ENCODE results near the gene CDC42EP4. TPM values are rescaled to one million over a fixed set of nuclear protein-coding genes. Genes with fewer than 3 reads are reported as not detected.

The CDC42EP4 gene
- total and polyA plus RNA-seq, 10 of the 15 experiments (the other 5 are each of a cell fraction or from before 2014, with no cell fraction given): 0.05 to 7.1 (median 2.7) TPM

DNA sequence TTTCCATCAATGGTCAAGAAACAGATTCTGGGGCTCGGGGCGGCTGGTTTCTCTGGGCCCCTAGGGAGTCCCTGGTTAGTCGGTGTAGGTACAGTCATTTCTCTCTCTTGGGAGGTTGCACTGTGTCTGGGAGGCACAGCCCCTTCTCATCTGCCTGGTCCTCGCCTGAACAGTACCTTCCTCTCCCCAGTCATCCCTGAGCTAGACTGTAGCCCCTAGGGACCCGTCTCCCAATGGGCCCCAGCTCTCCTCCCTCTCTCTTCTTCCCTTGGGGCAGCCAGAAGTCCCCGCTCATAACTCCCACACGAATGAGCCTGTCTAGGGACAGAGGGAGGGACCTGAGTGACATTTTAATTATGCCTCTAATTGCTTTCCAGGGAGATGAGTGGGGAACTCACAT, 29.9 kb downstream of the CDC42EP4 start:
- H3K36me3 ChIP-seq (ENCODE audit: control insufficient read depth in 2 of 2, insufficient read depth in 2 of 2, low read length in 1 of 2): peaks cover 3 to 10% of the 10 kb centered on the region in 2 experiments; a peak in 2 of 4 replicates
- H3K4me1 ChIP-seq (ENCODE audit: control insufficient read depth, insufficient read depth, low read length): peaks cover 17% of the 10 kb centered on the region
- H4K20me1 ChIP-seq (ENCODE audit: control insufficient read depth, insufficient read depth): no peaks in the 10 kb centered on the region
- ChIA-PET POLR2A (interaction anchor here (0.5 to 3.1 kb wide), 8 partner anchors 9 to 125 kb away, joined by 3 to 20 read pairs (median 9); partner anchors contain the start of gene CDC42EP4), SMC1A (ENCODE audit: uncharacterized antibody, unreplicated experiment) (interaction anchor here (0.8 to 5.6 kb wide), 16 partner anchors 9 to 88 kb away, joined by 3 to 29 read pairs (median 4); partner anchors contain the start of gene CDC42EP4), CTCF (interaction anchor here (0.7 to 2.4 kb wide), 9 partner anchors 9 to 556 kb away, joined by 3 to 9 read pairs (median 6); no protein-coding TSS in a partner anchor), RAD21 (ENCODE audit: unreplicated experiment) (interaction anchor here (0.6 to 3.7 kb wide), 13 partner anchors 9 to 554 kb away, joined by 3 to 27 read pairs (median 5); partner anchors contain the start of genes CDC42EP4 and COG1)
- in situ Hi-C loops (cut with MboI): no loop called here
- no TSS peak for BruUV-seq (replicated peaks)
- WGBS (ENCODE audit: insufficient coverage, insufficient replicate concordance, low lambda C conversion rate, missing lambda C conversion rate): 1% methylated on average over 7 of the region's 7 CpGs
- no peak overlapping the region for H3K9ac ChIP-seq (ENCODE audit: control insufficient read depth, insufficient read depth, low read length)
- no peaks in the 10 kb centered on the region for H3K27me3 ChIP-seq (replicated peaks in 1 of 2; ENCODE audit: control insufficient read depth in 2 of 2, insufficient read depth in 2 of 2, low read length in 1 of 2)
- peak; percentile 76 for DNase-seq (ENCODE audit: low read depth, low spot score)
- no peaks in the 10 kb centered on the region for H3K9me3 ChIP-seq (replicated peaks; ENCODE audit: control insufficient read depth, insufficient read depth, low read length)
- no peak overlapping the region for H2AFZ ChIP-seq (ENCODE audit: control insufficient read depth, low read depth, low read length)
- ATAC-seq: peak; percentile 95
- no peaks in the 10 kb centered on the region for H3K79me2 ChIP-seq (ENCODE audit: control insufficient read depth, insufficient read depth, low read length)
- peak; percentile 74 for FAIRE-seq
- intact Hi-C loops (cut with micrococcal nuclease; ENCODE audit: unreplicated experiment): loop anchor here (1.0 to 2.0 kb wide), 2 partner anchors 29 to 35 kb away; no protein-coding TSS in a partner anchor
- peak overlapping the region; percentile 17 for H3K4me2 ChIP-seq (ENCODE audit: control insufficient read depth, insufficient read depth)
- peak overlapping the region; percentile 46 for H3K27ac ChIP-seq (ENCODE audit: control insufficient read depth, insufficient read depth)
- no peak overlapping the region for H3K4me3 ChIP-seq
- TF ChIP-seq SREBF1 (IDR thresholded peaks at IDR 0.05; ENCODE audit: low read length): 0 out of 2 replicates have a peak, but pooled peaks have one; percentile 24
- no peak for TF ChIP-seq KLF5 (IDR thresholded peaks at IDR 0.05; ENCODE audit: partially characterized antibody)
- no peak for TF ChIP-seq HDAC2 (IDR thresholded peaks at IDR 0.05)
- no peak for TF ChIP-seq KAT2A (conservative IDR thresholded peaks at IDR 0.05; ENCODE audit: control insufficient read depth, low read depth, low read length)
- TF ChIP-seq EGR1 (IDR thresholded peaks at IDR 0.05; ENCODE audit: borderline replicate concordance in 1 of 2, low read depth in 2 of 2, low read length in 2 of 2): no peak
- no peak for TF ChIP-seq FOXK2 (IDR thresholded peaks at IDR 0.05)
- TF ChIP-seq TBL1XR1 (IDR thresholded peaks at IDR 0.05; ENCODE audit: low read depth, low read length): no peak
- TF ChIP-seq MYC (IDR thresholded peaks at IDR 0.05; ENCODE audit: insufficient read depth, insufficient read length, insufficient replicate concordance, low read length, severe bottlenecking): no peak
- TF ChIP-seq IKZF2 (IDR thresholded peaks at IDR 0.05): peak; percentile 91 to 92
- TF ChIP-seq SUZ12 (IDR thresholded peaks at IDR 0.05; ENCODE audit: unreplicated experiment): no peak
- TF ChIP-seq, protein P1, sequence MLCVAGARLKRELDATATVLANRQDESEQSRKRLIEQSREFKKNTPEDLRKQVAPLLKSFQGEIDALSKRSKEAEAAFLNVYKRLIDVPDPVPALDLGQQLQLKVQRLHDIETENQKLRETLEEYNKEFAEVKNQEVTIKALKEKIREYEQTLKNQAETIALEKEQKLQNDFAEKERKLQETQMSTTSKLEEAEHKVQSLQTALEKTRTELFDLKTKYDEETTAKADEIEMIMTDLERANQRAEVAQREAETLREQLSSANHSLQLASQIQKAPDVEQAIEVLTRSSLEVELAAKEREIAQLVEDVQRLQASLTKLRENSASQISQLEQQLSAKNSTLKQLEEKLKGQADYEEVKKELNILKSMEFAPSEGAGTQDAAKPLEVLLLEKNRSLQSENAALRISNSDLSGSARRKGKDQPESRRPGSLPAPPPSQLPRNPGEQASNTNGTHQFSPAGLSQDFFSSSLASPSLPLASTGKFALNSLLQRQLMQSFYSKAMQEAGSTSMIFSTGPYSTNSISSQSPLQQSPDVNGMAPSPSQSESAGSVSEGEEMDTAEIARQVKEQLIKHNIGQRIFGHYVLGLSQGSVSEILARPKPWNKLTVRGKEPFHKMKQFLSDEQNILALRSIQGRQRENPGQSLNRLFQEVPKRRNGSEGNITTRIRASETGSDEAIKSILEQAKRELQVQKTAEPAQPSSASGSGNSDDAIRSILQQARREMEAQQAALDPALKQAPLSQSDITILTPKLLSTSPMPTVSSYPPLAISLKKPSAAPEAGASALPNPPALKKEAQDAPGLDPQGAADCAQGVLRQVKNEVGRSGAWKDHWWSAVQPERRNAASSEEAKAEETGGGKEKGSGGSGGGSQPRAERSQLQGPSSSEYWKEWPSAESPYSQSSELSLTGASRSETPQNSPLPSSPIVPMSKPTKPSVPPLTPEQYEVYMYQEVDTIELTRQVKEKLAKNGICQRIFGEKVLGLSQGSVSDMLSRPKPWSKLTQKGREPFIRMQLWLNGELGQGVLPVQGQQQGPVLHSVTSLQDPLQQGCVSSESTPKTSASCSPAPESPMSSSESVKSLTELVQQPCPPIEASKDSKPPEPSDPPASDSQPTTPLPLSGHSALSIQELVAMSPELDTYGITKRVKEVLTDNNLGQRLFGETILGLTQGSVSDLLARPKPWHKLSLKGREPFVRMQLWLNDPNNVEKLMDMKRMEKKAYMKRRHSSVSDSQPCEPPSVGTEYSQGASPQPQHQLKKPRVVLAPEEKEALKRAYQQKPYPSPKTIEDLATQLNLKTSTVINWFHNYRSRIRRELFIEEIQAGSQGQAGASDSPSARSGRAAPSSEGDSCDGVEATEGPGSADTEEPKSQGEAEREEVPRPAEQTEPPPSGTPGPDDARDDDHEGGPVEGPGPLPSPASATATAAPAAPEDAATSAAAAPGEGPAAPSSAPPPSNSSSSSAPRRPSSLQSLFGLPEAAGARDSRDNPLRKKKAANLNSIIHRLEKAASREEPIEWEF (IDR thresholded peaks at IDR 0.05; ENCODE audit: insufficient replicate concordance, low read depth, low read length): no peak
- TF ChIP-seq, protein P2, sequence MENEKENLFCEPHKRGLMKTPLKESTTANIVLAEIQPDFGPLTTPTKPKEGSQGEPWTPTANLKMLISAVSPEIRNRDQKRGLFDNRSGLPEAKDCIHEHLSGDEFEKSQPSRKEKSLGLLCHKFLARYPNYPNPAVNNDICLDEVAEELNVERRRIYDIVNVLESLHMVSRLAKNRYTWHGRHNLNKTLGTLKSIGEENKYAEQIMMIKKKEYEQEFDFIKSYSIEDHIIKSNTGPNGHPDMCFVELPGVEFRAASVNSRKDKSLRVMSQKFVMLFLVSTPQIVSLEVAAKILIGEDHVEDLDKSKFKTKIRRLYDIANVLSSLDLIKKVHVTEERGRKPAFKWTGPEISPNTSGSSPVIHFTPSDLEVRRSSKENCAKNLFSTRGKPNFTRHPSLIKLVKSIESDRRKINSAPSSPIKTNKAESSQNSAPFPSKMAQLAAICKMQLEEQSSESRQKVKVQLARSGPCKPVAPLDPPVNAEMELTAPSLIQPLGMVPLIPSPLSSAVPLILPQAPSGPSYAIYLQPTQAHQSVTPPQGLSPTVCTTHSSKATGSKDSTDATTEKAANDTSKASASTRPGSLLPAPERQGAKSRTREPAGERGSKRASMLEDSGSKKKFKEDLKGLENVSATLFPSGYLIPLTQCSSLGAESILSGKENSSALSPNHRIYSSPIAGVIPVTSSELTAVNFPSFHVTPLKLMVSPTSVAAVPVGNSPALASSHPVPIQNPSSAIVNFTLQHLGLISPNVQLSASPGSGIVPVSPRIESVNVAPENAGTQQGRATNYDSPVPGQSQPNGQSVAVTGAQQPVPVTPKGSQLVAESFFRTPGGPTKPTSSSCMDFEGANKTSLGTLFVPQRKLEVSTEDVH (IDR thresholded peaks at IDR 0.05; ENCODE audit: low read depth, partially characterized antibody): no peak
- peak; percentile 62; the same call in 1 of the 2 replicates for TF ChIP-seq PAX5 (IDR thresholded peaks at IDR 0.05; ENCODE audit: borderline replicate concordance, low read depth, low read length)
- no peak for TF ChIP-seq CBX5 (IDR thresholded peaks at IDR 0.05; ENCODE audit: low read depth)
- peak; percentile 100 for TF ChIP-seq MEF2B (IDR thresholded peaks at IDR 0.05; ENCODE audit: partially characterized antibody, poor library complexity, severe bottlenecking)
- TF ChIP-seq STAT3 (IDR thresholded peaks at IDR 0.05; ENCODE audit: low read depth, low read length): no peak

All from GM12878 (cell line).